H1 (cell line): ENCODE measurements around the gene LEMD1.

Experiments used
- EP300 ChIP-seq, 2 experiments: IDR thresholded peaks; 1 replicate in 1 of 2; 2 replicates in 1 of 2; pipeline ENCODE4 v1.6.1; 2011 to 2012; ENCODE audit warnings: low read depth in 2 of 2, low read length in 2 of 2, mild to moderate bottlenecking in 2 of 2, borderline replicate concordance in 1 of 2, inconsistent platforms in 1 of 2, moderate library complexity in 1 of 2
- EZH2 ChIP-seq: fragments of 200-600 bp; sonication (generic); IDR thresholded peaks from 2 replicates; pipeline ENCODE4 v1.7.1; 2012; ENCODE audit warnings: low read depth, mild to moderate bottlenecking, moderate library complexity, low read length, inconsistent platforms; ENCODE audit not compliant: severe bottlenecking
- GABPA ChIP-seq: IDR thresholded peaks from 2 replicates; pipeline ENCODE4 v1.6.1; 2011; ENCODE audit warnings: mild to moderate bottlenecking, low read length, moderate library complexity, borderline replicate concordance; ENCODE audit not compliant: insufficient read depth
- KDM1A ChIP-seq: fragments of 200-600, 300-600 bp; sonication (generic); IDR thresholded peaks from 2 replicates; pipeline ENCODE4 v1.7.1; 2016; ENCODE audit warnings: mild to moderate bottlenecking, low read length, borderline replicate concordance
- KDM5A ChIP-seq: fragments of 200-600 bp; IDR thresholded peaks from 2 replicates; pipeline ENCODE4 v1.7.1; 2012; ENCODE audit warnings: mild to moderate bottlenecking, low read length, inconsistent platforms, mixed read lengths
- POLR2A ChIP-seq, 2 experiments: IDR thresholded peaks; 1 replicate in 1 of 2; 2 replicates in 1 of 2; pipeline ENCODE4 v1.6.1; 2011; ENCODE audit warnings: low read depth in 2 of 2, low read length in 2 of 2, mild to moderate bottlenecking in 2 of 2; ENCODE audit errors: control extremely low read depth in 1 of 2
- POLR2AphosphoS5 ChIP-seq: IDR thresholded peaks from 2 replicates; pipeline ENCODE4 v1.6.1; 2011; ENCODE audit warnings: low read depth, low read length
- TF ChIP-seq, protein P1 (sequence below), 3 experiments: IDR thresholded peaks; 1 replicate in 2 of 3; 2 replicates in 1 of 3; pipeline versions ENCODE4 v1.5.1 to v1.6.1; 2011; ENCODE audit warnings: low read length in 3 of 3, mild to moderate bottlenecking in 3 of 3, inconsistent platforms in 2 of 3, low read depth in 1 of 3, moderate library complexity in 1 of 3; ENCODE audit not compliant: insufficient read depth in 1 of 3; ENCODE audit errors: control extremely low read depth in 1 of 3

- TF ChIP-seq KDM1A (no peak), KDM5A (no peak), POLR2AphosphoS5 (no peak), EZH2 (no peak), EP300 (IDR thresholded peaks at IDR 0.05; ENCODE audit: borderline replicate concordance in 1 of 2, low read depth in 2 of 2, low read length in 2 of 2) (no peak), POLR2A (IDR thresholded peaks at IDR 0.05; ENCODE audit: control extremely low read depth in 1 of 2, low read depth in 2 of 2, low read length in 2 of 2) (no peak), GABPA (no peak)
- TF ChIP-seq, protein P1, sequence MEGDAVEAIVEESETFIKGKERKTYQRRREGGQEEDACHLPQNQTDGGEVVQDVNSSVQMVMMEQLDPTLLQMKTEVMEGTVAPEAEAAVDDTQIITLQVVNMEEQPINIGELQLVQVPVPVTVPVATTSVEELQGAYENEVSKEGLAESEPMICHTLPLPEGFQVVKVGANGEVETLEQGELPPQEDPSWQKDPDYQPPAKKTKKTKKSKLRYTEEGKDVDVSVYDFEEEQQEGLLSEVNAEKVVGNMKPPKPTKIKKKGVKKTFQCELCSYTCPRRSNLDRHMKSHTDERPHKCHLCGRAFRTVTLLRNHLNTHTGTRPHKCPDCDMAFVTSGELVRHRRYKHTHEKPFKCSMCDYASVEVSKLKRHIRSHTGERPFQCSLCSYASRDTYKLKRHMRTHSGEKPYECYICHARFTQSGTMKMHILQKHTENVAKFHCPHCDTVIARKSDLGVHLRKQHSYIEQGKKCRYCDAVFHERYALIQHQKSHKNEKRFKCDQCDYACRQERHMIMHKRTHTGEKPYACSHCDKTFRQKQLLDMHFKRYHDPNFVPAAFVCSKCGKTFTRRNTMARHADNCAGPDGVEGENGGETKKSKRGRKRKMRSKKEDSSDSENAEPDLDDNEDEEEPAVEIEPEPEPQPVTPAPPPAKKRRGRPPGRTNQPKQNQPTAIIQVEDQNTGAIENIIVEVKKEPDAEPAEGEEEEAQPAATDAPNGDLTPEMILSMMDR (IDR thresholded peaks at IDR 0.05; ENCODE audit: control extremely low read depth in 1 of 3, insufficient read depth in 1 of 3, low read depth in 1 of 3, low read length in 3 of 3): peak in 2 of 3 experiments; percentile 41 to 58; a peak in 3 of 4 replicates
These were observed 33.1 kb upstream of the LEMD1 start for GRCh38 chr1:205454903-205455335.
